ENCODE measurements around the gene MTG1. TPM values are rescaled to one million over a fixed set of nuclear protein-coding genes. Genes with fewer than 3 reads are reported as not detected.

Gene MTG1
- total and polyA plus RNA-seq, 4 donors: 23.4 to 91.2 (median 42.8) TPM

DNA sequence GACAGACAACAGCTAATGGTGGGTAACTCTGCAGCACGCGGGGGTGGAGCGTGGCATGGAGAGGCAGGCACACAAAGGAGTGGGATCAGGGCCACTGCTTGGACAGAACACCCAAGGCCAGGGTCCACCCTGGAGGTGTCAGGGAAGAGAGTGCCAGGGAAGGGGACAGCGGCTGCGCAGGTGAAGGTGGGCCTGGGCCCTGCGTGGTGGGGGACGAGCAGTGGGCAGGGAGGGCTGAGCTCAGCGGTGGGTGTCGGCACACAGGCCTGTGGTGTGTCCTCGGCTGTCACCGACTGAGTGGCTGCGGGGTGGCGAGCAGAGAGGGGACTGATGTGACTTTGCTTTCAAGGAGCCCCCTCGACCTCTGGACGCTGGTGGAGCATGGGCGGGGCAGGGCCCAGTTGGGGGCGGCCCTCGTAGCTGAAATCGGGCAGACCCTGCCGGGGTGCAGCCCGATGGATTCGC lies 51.3 kb downstream of the MTG1 start:
- no peak overlapping the region for H3K27ac ChIP-seq (ENCODE audit: low read depth, low read length)
- WGBS (ENCODE audit: insufficient coverage): 91% methylated on average over 22 of the region's 22 CpGs
- no peak for DNase-seq (ENCODE audit: low read depth in 4 of 6, low spot score in 6 of 6)
- H3K4me3 ChIP-seq (ENCODE audit: low read depth, low read length): no peak overlapping the region
- H3K4me1 ChIP-seq (ENCODE audit: control insufficient read depth, insufficient read depth, low read length): no peaks in the 10 kb centered on the region
- H3K9me3 ChIP-seq (ENCODE audit: control insufficient read depth, insufficient read depth, low read length): peaks cover 11% of the 10 kb centered on the region
- no peaks in the 10 kb centered on the region for H3K36me3 ChIP-seq (ENCODE audit: control insufficient read depth, insufficient read depth, low read length)
- H3K27me3 ChIP-seq (ENCODE audit: control insufficient read depth, insufficient read depth, low read length): no peaks in the 10 kb centered on the region

DNA sequence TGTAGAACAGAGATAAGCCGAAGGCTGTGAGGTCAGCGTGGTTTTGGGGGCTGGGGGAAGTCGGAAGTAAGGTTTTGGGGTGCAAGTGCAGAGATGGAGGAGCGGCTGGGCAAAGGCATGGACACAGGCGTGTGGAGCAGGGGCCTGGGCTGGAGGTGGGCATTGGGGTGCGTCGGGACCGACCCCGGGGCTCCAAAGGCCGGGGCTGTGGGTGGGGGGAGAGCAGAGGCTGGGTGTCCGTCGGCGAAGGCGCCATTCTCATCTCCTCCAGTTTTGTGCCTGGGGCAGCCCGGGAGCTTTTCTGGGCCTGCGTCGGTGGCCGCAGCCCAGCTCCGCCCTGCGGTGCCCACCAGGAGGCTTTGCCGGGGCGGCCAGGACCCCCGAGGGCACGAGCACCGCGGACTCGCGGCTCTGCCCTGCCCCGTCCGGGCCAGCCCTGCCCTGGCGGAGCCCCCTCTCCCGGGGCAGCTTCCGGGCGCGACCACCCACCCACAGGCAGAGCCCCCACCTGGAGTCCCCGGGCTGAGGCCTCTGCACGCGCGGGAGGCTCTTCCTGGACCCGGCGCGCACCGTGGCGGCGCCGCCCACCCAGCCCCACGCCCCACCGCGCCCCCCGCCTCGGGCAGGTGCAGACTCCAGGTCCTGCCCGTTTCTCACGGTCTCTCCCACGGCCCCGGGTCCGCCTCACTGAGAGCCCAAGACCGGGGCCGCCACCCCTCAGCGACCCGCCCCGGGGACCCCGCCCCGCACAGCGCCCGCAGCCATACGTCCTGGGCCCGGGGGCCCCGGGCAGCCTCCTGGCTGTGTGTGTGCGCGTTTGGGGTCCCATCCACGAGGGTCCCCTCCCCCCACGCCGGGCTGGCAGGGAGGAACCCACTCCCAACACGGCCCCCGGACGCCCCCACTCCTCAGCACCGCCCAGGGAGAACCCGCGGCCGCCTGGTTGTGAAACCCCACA lies 52.1 kb downstream of the MTG1 start:
- DNase-seq (ENCODE audit: low read depth in 4 of 6, low spot score in 6 of 6): no peak
- H3K4me3 ChIP-seq (ENCODE audit: low read depth, low read length): no peak overlapping the region

GRCh38 chr10:133446979-133447378 lies 53.0 kb downstream of the MTG1 start:
- Histone ChIP-seq H3K36me3 (ENCODE audit: control insufficient read depth, insufficient read depth, low read length) (no peaks in the 10 kb centered on the region), H3K4me1 (ENCODE audit: control insufficient read depth, insufficient read depth, low read length) (no peaks in the 10 kb centered on the region), H3K27ac (ENCODE audit: low read depth, low read length) (no peak overlapping the region), H3K9me3 (ENCODE audit: control insufficient read depth, insufficient read depth, low read length) (peaks cover 11% of the 10 kb centered on the region), H3K4me3 (ENCODE audit: low read depth, low read length) (no peak overlapping the region), H3K27me3 (ENCODE audit: control insufficient read depth, insufficient read depth, low read length) (no peaks in the 10 kb centered on the region)
- 84% methylated on average over 7 of the region's 11 CpGs for WGBS (ENCODE audit: insufficient coverage)
- DNase-seq (ENCODE audit: low read depth in 4 of 6, low spot score in 6 of 6): no peak

More for the DNA sequence above, 52.1 kb downstream of the MTG1 start:
- no peaks in the 10 kb centered on the region for H3K27me3 ChIP-seq (ENCODE audit: control insufficient read depth, insufficient read depth, low read length)
- H3K9me3 ChIP-seq (ENCODE audit: control insufficient read depth, insufficient read depth, low read length): peaks cover 11% of the 10 kb centered on the region
- 42% methylated on average over 68 of the region's 80 CpGs for WGBS (ENCODE audit: insufficient coverage)
- no peaks in the 10 kb centered on the region for H3K36me3 ChIP-seq (ENCODE audit: control insufficient read depth, insufficient read depth, low read length)
- H3K4me1 ChIP-seq (ENCODE audit: control insufficient read depth, insufficient read depth, low read length): no peaks in the 10 kb centered on the region
- no peak overlapping the region for H3K27ac ChIP-seq (ENCODE audit: low read depth, low read length)

- Histone ChIP-seq H3K36me3 (ENCODE audit: control insufficient read depth, insufficient read depth, low read length) (no peaks in the 10 kb centered on the region), H3K4me1 (ENCODE audit: control insufficient read depth, insufficient read depth, low read length) (no peaks in the 10 kb centered on the region), H3K27me3 (ENCODE audit: control insufficient read depth, insufficient read depth, low read length) (no peaks in the 10 kb centered on the region), H3K27ac (ENCODE audit: low read depth, low read length) (no peak overlapping the region), H3K4me3 (ENCODE audit: low read depth, low read length) (no peak overlapping the region), H3K9me3 (ENCODE audit: control insufficient read depth, insufficient read depth, low read length) (peaks cover 11% of the 10 kb centered on the region)
- DNase-seq (ENCODE audit: low read depth in 4 of 6, low spot score in 6 of 6): no peak
Measured at GRCh38 chr10:133448120-133448519, 54.2 kb downstream of the MTG1 start.

DNA sequence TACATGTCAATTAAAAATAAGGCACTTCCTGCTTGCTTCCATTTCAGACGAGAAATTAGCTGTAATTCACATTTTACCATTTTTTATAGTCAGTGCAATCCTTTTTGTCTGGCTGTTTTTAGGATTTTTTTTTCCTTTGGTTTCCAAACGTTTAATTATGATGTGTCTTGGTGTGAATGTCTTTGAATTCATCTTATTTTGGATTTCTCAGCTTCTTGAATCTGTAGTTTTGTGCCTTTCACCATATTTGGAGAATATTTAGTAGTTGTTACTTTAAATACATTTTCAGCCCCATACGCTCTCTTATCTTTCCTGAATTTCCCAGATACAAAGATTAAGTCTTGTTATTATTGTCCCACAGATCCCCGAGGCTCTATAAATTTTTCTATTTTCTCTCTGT lies 57.4 kb downstream of the MTG1 start:
- no CpG with 5 or more reads among the region's 4 CpGs for WGBS (ENCODE audit: insufficient coverage)

GRCh38 chr10:133452453-133452852 lies 58.5 kb downstream of the MTG1 start:
- Histone ChIP-seq H3K27ac (ENCODE audit: low read depth, low read length) (no peak overlapping the region), H3K9me3 (ENCODE audit: control insufficient read depth, insufficient read depth, low read length) (peaks cover 11% of the 10 kb centered on the region), H3K4me1 (ENCODE audit: control insufficient read depth, insufficient read depth, low read length) (no peaks in the 10 kb centered on the region), H3K27me3 (ENCODE audit: control insufficient read depth, insufficient read depth, low read length) (no peaks in the 10 kb centered on the region), H3K4me3 (ENCODE audit: low read depth, low read length) (no peak overlapping the region), H3K36me3 (ENCODE audit: control insufficient read depth, insufficient read depth, low read length) (peaks cover 4% of the 10 kb centered on the region)
- DNase-seq (ENCODE audit: low read depth in 4 of 6, low spot score in 6 of 6): no peak
- 58% methylated on average over 2 of the region's 4 CpGs for WGBS (ENCODE audit: insufficient coverage)

More for the DNA sequence above, 57.4 kb downstream of the MTG1 start:
- DNase-seq (ENCODE audit: low read depth in 4 of 6, low spot score in 6 of 6): no peak
- Histone ChIP-seq H3K27me3 (ENCODE audit: control insufficient read depth, insufficient read depth, low read length) (no peaks in the 10 kb centered on the region), H3K4me3 (ENCODE audit: low read depth, low read length) (no peak overlapping the region), H3K27ac (ENCODE audit: low read depth, low read length) (no peak overlapping the region), H3K9me3 (ENCODE audit: control insufficient read depth, insufficient read depth, low read length) (peaks cover 11% of the 10 kb centered on the region), H3K4me1 (ENCODE audit: control insufficient read depth, insufficient read depth, low read length) (no peaks in the 10 kb centered on the region), H3K36me3 (ENCODE audit: control insufficient read depth, insufficient read depth, low read length) (peaks cover 4% of the 10 kb centered on the region)

DNA sequence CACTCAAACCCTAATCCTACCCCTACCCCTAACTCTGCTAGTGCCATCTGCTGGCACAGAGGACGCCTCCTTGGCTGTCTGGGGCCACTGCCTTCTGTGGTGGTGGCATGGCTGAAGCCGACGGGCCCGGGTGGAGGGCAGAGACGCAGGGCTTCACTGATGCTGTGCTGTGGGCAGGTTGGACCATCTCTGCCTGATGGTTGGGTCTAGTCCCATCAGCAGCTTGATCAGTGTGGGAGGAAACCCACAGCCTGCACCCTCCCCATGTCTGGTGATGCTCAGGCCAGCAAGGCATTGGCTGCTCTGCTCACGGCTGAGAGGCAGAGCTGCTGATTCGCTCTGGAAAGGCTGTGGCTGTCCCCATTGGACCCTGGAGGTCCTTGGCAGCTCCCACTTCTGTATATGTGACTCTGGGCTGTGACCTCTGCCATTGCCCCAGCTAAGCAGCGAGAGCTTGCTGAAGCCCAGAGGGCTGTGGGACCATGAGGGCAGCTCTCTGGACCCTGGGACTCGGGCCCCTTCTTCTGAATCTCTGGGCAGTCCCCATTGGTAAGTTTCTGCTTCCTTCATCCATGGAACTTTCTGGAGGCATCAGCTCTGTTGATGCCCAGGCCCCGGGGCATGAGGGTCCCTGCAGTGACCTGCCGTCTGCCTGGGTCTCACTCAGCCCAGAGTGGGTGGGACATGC lies 59.7 kb downstream of the MTG1 start, which contains the start of gene SCART1:
Gene SCART1 (plus strand): TSS at position 430 of the 688 bp plus-strand sequence. CDS start 53 bp downstream, at position 483.
- no peak within 1 kb of the TSS for H3K27ac ChIP-seq (ENCODE audit: low read depth, low read length)
- 76% methylated on average over 11 of the region's 11 CpGs for WGBS (ENCODE audit: insufficient coverage)
- peaks cover 3% of the 10 kb centered on the region for H3K9me3 ChIP-seq (ENCODE audit: control insufficient read depth, insufficient read depth, low read length)
- H3K36me3 ChIP-seq (ENCODE audit: control insufficient read depth, insufficient read depth, low read length): peaks cover 4% of the 10 kb centered on the region
- H3K4me1 ChIP-seq (ENCODE audit: control insufficient read depth, insufficient read depth, low read length): no peaks in the 10 kb centered on the region
- no peak within 1 kb of the TSS for H3K4me3 ChIP-seq (ENCODE audit: low read depth, low read length)
- no peak for DNase-seq (ENCODE audit: low read depth in 4 of 6, low spot score in 6 of 6)
- no peaks in the 10 kb centered on the region for H3K27me3 ChIP-seq (ENCODE audit: control insufficient read depth, insufficient read depth, low read length)

DNA sequence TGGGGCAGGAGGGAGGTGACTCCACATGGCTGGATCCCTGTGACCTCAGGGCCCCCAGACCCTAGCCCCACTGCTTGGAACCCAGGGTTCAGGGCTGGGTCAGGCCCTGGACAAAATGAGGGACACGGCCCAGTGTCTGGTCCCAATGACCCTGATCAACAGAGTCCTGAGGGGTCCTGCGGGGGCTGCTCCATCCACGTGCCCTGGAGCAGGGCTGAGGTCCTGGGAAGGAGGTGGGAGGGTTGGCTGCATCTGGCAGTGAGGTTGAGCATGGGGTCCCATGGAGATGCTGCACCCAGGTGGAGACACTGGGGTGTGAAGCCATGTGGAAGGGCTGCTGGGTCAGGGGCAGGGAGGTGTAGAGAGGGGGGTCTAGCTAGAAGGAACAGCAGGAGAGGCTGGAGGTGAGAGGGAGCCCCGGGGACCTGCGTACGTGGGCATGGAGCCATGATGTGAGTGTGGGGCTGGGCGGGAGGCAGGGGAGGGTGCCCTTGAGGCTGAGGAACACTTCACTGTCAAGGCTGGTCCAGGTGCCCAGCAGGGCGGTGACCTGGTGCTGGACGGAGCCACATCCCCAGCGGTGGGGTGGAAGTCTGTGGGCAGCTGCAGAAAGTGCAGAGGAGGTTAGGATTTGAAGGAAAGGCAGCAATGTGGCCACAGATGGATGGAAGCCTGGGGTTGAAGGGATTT lies 60.4 kb downstream of the MTG1 start:
- H3K27me3 ChIP-seq (ENCODE audit: control insufficient read depth, insufficient read depth, low read length): no peaks in the 10 kb centered on the region
- no peak overlapping the region for H3K4me3 ChIP-seq (ENCODE audit: low read depth, low read length)
- peaks cover 4% of the 10 kb centered on the region for H3K36me3 ChIP-seq (ENCODE audit: control insufficient read depth, insufficient read depth, low read length)
- H3K27ac ChIP-seq (ENCODE audit: low read depth, low read length): no peak overlapping the region
- WGBS (ENCODE audit: insufficient coverage): 90% methylated on average over 10 of the region's 10 CpGs
- H3K4me1 ChIP-seq (ENCODE audit: control insufficient read depth, insufficient read depth, low read length): no peaks in the 10 kb centered on the region
- no peaks in the 10 kb centered on the region for H3K9me3 ChIP-seq (ENCODE audit: control insufficient read depth, insufficient read depth, low read length)
- DNase-seq (ENCODE audit: low read depth in 4 of 6, low spot score in 6 of 6): no peak

DNA sequence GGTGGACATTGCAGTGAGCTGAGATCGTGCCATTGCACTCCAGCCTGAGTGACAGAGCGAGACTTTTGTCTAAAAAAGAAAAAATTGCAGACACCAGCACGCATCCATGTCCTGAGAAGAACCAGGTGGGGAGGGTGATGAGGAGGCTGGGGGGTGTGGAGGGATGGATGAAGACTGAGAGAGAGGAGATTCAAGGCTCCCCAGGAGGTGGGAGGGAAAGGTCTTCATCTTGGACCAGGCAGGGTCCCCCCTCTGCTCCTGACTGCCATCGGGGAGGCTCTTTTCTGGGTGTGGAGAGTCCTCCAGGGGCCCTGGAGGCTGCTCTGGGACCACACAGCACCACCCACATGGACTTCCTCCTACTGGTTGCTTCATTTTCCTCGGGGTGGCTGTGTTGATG lies 61.2 kb downstream of the MTG1 start:
- Histone ChIP-seq H3K9me3 (ENCODE audit: control insufficient read depth, insufficient read depth, low read length) (no peaks in the 10 kb centered on the region), H3K27ac (ENCODE audit: low read depth, low read length) (no peak overlapping the region), H3K4me3 (ENCODE audit: low read depth, low read length) (no peak overlapping the region), H3K4me1 (ENCODE audit: control insufficient read depth, insufficient read depth, low read length) (no peaks in the 10 kb centered on the region), H3K36me3 (ENCODE audit: control insufficient read depth, insufficient read depth, low read length) (peaks cover 4% of the 10 kb centered on the region), H3K27me3 (ENCODE audit: control insufficient read depth, insufficient read depth, low read length) (no peaks in the 10 kb centered on the region)
- no peak for DNase-seq (ENCODE audit: low read depth in 4 of 6, low spot score in 6 of 6)
- 88% methylated on average over 3 of the region's 5 CpGs for WGBS (ENCODE audit: insufficient coverage)
